Thyroid gland (tissue), 4 donors: ENCODE results near the gene RERGL. TPM values are rescaled to one million over a fixed set of nuclear protein-coding genes. Genes with fewer than 3 reads are reported as not detected.

Experiments
- DNase-seq, 2 donors: peaks; one replicate each; pipeline ENCODE4 v3.0.0-alpha.2; 2019
- H3K27ac ChIP-seq, 3 donors: fragments of 200-600 bp; sonication (generic); 1 replicate in 2 of 3; 2 replicates in 1 of 3; pipeline ENCODE4 v1.5.1; 2016 to 2019; ENCODE audit warnings: mild to moderate bottlenecking in 1 of 3, moderate library complexity in 1 of 3
- H3K27me3 ChIP-seq: fragments of 200-600 bp; sonication (generic); one replicate; pipeline ENCODE4 v1.5.1; 2019
- H3K36me3 ChIP-seq, 2 donors: fragments of 200-600 bp; sonication (generic); one replicate each; pipeline ENCODE4 v1.5.1; 2016 to 2019
- H3K4me1 ChIP-seq, 2 donors: fragments of 200-600 bp; sonication (generic); one replicate each; pipeline ENCODE4 v1.5.1; 2017 to 2019
- H3K4me3 ChIP-seq, 3 donors: fragments of 200-600 bp; sonication (generic); replicated peaks in 1 of 3; 1 replicate in 2 of 3; 2 replicates in 1 of 3; pipeline ENCODE4 v1.5.1; 2016; ENCODE audit warnings: mild to moderate bottlenecking in 1 of 3
- H3K9me3 ChIP-seq: fragments of 200-600 bp; sonication (generic); one replicate; pipeline ENCODE4 v1.5.1; 2017
- CTCF ChIP-seq, 6 experiments: fragments of 200-600 bp in 3 of 6; fragments of 450-650 bp in 3 of 6; sonication (generic) in 3 of 6; IDR thresholded peaks; one replicate each; pipeline ENCODE4 v1.5.1; 2016 to 2019; ENCODE audit warnings: antibody characterized with exemption in 6 of 6, mild to moderate bottlenecking in 2 of 6, inconsistent platforms in 1 of 6, moderate library complexity in 1 of 6
- POLR2A ChIP-seq, 2 donors: fragments of 450-650 bp; IDR thresholded peaks; one replicate each; pipeline ENCODE4 v1.6.1; 2017; ENCODE audit warnings: antibody characterized with exemption in 2 of 2, mild to moderate bottlenecking in 2 of 2, moderate library complexity in 1 of 2
- WGBS, 2 donors: methylation state at CpG; one replicate each; pipeline ENCODE4 v1.1.5; 2017; 5-methylcytosine and 5-hydroxymethylcytosine counted together
- intact Hi-C: fragments of 100-400 bp; cut with DNase I; formaldehyde crosslinking; loops from one replicate; pipeline ENCODE4 v1.15.1; 2023
- total RNA-seq, 4 donors: library from RNA; depleted of rRNA; stranded (reverse); fragments of >200 nt; gene quantifications; one replicate each; pipeline ENCODE4 v1.2.3, GENCODE V29; 2016

The RERGL gene
- total RNA-seq: 10 to 100 TPM in 1 of 4 donors, 1 to 10 TPM in 3; 2.2 to 15.5 (median 4.8) TPM

- Histone ChIP-seq H3K4me3 (no peak within 1 kb of the TSS), H3K9me3 (no peaks in the 10 kb centered on the region), H3K27ac (no peak within 1 kb of the TSS), H3K36me3 (no peaks in the 10 kb centered on the region), H3K4me1 (no peaks in the 10 kb centered on the region), H3K27me3 (no peaks in the 10 kb centered on the region)
- TF ChIP-seq POLR2A (IDR thresholded peaks at IDR 0.05): no peak
- no peak for TF ChIP-seq CTCF (IDR thresholded peaks at IDR 0.05)
- WGBS, 2 donors: 71 to 87% methylated on average over 1 of the region's 1 CpG
- DNase-seq: no peak
- intact Hi-C loops: no loop called here
Observed at GRCh38 chr12:18090093-18090492, at the start of gene RERGL. RERGL (minus strand) TSS chr12:18090193; CDS start chr12:18090140, 53 bp downstream.

GRCh38 chr12:18139254-18139653 is 49.3 kb upstream of the RERGL start:
- Histone ChIP-seq H3K36me3 (no peaks in the 10 kb centered on the region), H3K4me3 (no peak overlapping the region), H3K9me3 (no peaks in the 10 kb centered on the region), H3K27ac (no peak overlapping the region), H3K27me3 (no peaks in the 10 kb centered on the region), H3K4me1 (no peaks in the 10 kb centered on the region)
- intact Hi-C loops: no loop called here
- no peak for DNase-seq
- WGBS, 2 donors: 74 to 82% methylated on average over 4 of the region's 4 CpGs
- TF ChIP-seq CTCF (IDR thresholded peaks at IDR 0.05): no peak
- TF ChIP-seq POLR2A (IDR thresholded peaks at IDR 0.05): no peak

GRCh38 chr12:18135509-18135908 is 45.5 kb upstream of the RERGL start:
- no peak overlapping the region for H3K4me3 ChIP-seq
- no peaks in the 10 kb centered on the region for H3K9me3 ChIP-seq
- WGBS, 2 donors: 78 to 79% methylated on average over 8 of the region's 8 CpGs
- H3K27ac ChIP-seq: no peak overlapping the region
- intact Hi-C loops: no loop called here
- no peaks in the 10 kb centered on the region for H3K36me3 ChIP-seq
- no peaks in the 10 kb centered on the region for H3K27me3 ChIP-seq
- DNase-seq: no peak
- TF ChIP-seq POLR2A (IDR thresholded peaks at IDR 0.05): no peak
- no peak for TF ChIP-seq CTCF (IDR thresholded peaks at IDR 0.05)
- H3K4me1 ChIP-seq: no peaks in the 10 kb centered on the region

- WGBS, 2 donors: 41 to 59% methylated on average over 3 of the region's 3 CpGs
- Histone ChIP-seq H3K4me1 (no peaks in the 10 kb centered on the region), H3K9me3 (no peaks in the 10 kb centered on the region), H3K27ac (no peak overlapping the region), H3K36me3 (no peaks in the 10 kb centered on the region), H3K27me3 (no peaks in the 10 kb centered on the region), H3K4me3 (no peak overlapping the region)
- no peak for TF ChIP-seq POLR2A (IDR thresholded peaks at IDR 0.05)
- TF ChIP-seq CTCF (IDR thresholded peaks at IDR 0.05): no peak
- intact Hi-C loops: no loop called here
- DNase-seq: no peak
Observed at GRCh38 chr12:18135086-18135485, 45.1 kb upstream of the RERGL start.

- Histone ChIP-seq H3K27ac (no peak overlapping the region), H3K36me3 (no peaks in the 10 kb centered on the region), H3K4me1 (no peaks in the 10 kb centered on the region), H3K27me3 (no peaks in the 10 kb centered on the region), H3K4me3 (no peak overlapping the region), H3K9me3 (no peaks in the 10 kb centered on the region)
- TF ChIP-seq POLR2A (IDR thresholded peaks at IDR 0.05) (no peak), CTCF (IDR thresholded peaks at IDR 0.05) (no peak)
- no peak for DNase-seq
- intact Hi-C loops: no loop called here
- WGBS, 2 donors: 87 to 94% methylated on average over 5 of the region's 5 CpGs
Observed at GRCh38 chr12:18130851-18131250, 40.9 kb upstream of the RERGL start.
